ENCODE data around the gene SON.
"Not testable (repeated sequence)": the region's sequence is repeated elsewhere in the genome, so short reads cannot be mapped to it uniquely, and the experiment has no call there.

Gene SON

DNA sequence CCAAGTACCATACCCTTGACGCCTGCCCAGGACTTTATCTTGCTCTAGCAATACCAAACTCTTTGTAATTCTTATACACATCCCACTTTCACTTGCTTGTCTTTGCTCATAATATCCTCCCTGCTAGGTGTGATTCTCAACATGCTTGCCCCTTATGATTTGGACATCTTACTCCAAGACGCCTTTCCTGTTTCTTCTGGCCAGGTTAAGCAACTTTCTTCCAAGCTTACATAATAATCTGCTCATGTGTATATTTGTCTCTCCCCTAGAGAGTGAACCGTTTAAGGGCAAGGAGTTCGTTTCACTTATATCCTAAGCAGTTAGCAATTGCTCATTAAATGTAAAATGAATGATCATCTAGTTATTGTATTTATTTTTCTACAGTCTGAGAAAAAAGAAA lies 76.9 kb downstream of the SON start:
- Histone ChIP-seq H3K4me3 (ENCODE audit: low read length) (no peak overlapping the region), H3K9ac (ENCODE audit: low read length) (no peak overlapping the region), H3K9me3 (ENCODE audit: control insufficient read depth, low read length) (no peaks in the 10 kb centered on the region), H3K27me3 (replicated peaks; ENCODE audit: control insufficient read depth, insufficient read depth, low read length) (no peaks in the 10 kb centered on the region), H3K4me1 (ENCODE audit: control insufficient read depth, insufficient read depth, low read length) (no peaks in the 10 kb centered on the region), H3K36me3 (ENCODE audit: control insufficient read depth, insufficient read depth, low read length, severe bottlenecking) (peaks cover 39% of the 10 kb centered on the region)
- no peak for DNase-seq (ENCODE audit: low read depth)

DNA sequence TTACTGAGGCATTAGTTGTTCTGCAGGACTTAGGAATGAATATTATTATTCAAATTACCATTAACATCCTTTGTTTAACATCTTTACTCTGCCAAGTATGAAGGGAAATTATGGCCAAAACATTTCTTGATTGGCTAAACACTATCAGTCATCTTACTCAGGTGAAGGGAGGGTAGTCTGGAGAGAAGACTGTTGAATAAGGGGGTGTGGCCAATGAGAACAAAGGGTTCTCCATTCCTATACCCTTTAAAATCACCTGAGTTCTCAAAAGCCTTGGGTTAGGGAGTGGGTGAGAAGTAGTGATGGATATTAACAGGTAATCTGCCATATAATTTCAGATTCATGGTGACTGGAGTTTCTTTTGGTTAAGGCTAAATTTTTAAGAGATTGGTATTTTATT lies 79.4 kb downstream of the SON start:
- no peak for DNase-seq (ENCODE audit: low read depth)
- H3K36me3 ChIP-seq (ENCODE audit: control insufficient read depth, insufficient read depth, low read length, severe bottlenecking), result peaks cover 36% of the 10 kb centered on the region
- H3K4me1 ChIP-seq (ENCODE audit: control insufficient read depth, insufficient read depth, low read length), result no peaks in the 10 kb centered on the region
- H3K9me3 ChIP-seq (ENCODE audit: control insufficient read depth, low read length), result no peaks in the 10 kb centered on the region
- no peaks in the 10 kb centered on the region for H3K27me3 ChIP-seq (replicated peaks; ENCODE audit: control insufficient read depth, insufficient read depth, low read length)
- no peak overlapping the region for H3K4me3 ChIP-seq (ENCODE audit: low read length)
- H3K9ac ChIP-seq (ENCODE audit: low read length), result no peak overlapping the region

DNA sequence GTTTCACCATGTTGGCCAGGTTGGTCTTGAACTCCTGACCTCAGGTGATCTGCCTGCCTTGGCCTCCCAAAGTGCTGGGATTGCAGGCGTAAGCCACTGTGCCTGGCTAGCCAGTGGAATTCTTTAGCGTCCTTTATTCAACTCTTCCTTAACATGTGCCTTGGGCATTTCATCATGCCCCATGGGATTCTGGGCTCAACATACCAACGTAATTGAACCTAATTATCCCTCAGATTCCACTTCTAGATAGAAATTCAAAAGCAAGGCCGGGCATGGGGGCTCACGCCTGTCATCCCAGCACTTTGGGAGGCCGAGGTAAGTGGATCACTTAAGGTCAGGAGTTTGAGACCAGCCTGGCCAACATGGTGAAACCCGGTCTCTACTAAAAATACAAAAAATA lies 83.3 kb downstream of the SON start:
- peaks cover 39% of the 10 kb centered on the region for H3K36me3 ChIP-seq (ENCODE audit: control insufficient read depth, insufficient read depth, low read length, severe bottlenecking)
- not testable (repeated sequence) for H3K27me3 ChIP-seq (replicated peaks; ENCODE audit: control insufficient read depth, insufficient read depth, low read length); H3K4me3 ChIP-seq (ENCODE audit: low read length); H3K9ac ChIP-seq (ENCODE audit: low read length); DNase-seq (ENCODE audit: low read depth); H3K9me3 ChIP-seq (ENCODE audit: control insufficient read depth, low read length); H3K4me1 ChIP-seq (ENCODE audit: control insufficient read depth, insufficient read depth, low read length)
